ENCODE data around the gene PDX1. TPM values are rescaled to one million over a fixed set of nuclear protein-coding genes. Genes with fewer than 3 reads are reported as not detected.

PDX1 gene
- total and polyA plus RNA-seq, 9 donors = 0.32 to 1.1 TPM; not detected in 7

GRCh38 chr13:27922883-27923612 is 3.2 kb downstream of the PDX1 start:
- H3K36me3 ChIP-seq (ENCODE audit: control insufficient read depth, insufficient read depth, low read length) = no peaks in the 10 kb centered on the region
- 1% methylated on average over 16 of the region's 24 CpGs for WGBS (ENCODE audit: insufficient coverage)
- no peak overlapping the region for H3K4me3 ChIP-seq (ENCODE audit: low read length)
- H3K27me3 ChIP-seq (ENCODE audit: control insufficient read depth, insufficient read depth, low read length) = peaks cover 98% of the 10 kb centered on the region
- H3K9me3 ChIP-seq (replicated peaks; ENCODE audit: control insufficient read depth, low read depth, low read length) = no peaks in the 10 kb centered on the region
- peaks cover 20% of the 10 kb centered on the region for H3K4me1 ChIP-seq (ENCODE audit: control insufficient read depth, insufficient read depth, low read length)
- H3K27ac ChIP-seq (ENCODE audit: low read length) = no peak overlapping the region
- DNase-seq = no peak

GRCh38 chr13:27923794-27924528 is 4.2 kb downstream of the PDX1 start:
- H3K27me3 ChIP-seq (ENCODE audit: control insufficient read depth, insufficient read depth, low read length) = peaks cover 98% of the 10 kb centered on the region
- peaks cover 20% of the 10 kb centered on the region for H3K4me1 ChIP-seq (ENCODE audit: control insufficient read depth, insufficient read depth, low read length)
- 1% methylated on average over 40 of the region's 48 CpGs for WGBS (ENCODE audit: insufficient coverage)
- H3K27ac ChIP-seq (ENCODE audit: low read length) = no peak overlapping the region
- no peaks in the 10 kb centered on the region for H3K9me3 ChIP-seq (replicated peaks; ENCODE audit: control insufficient read depth, low read depth, low read length)
- no peaks in the 10 kb centered on the region for H3K36me3 ChIP-seq (ENCODE audit: control insufficient read depth, insufficient read depth, low read length)
- no peak overlapping the region for H3K4me3 ChIP-seq (ENCODE audit: low read length)
- no peak for DNase-seq

- Histone ChIP-seq H3K27ac (ENCODE audit: low read length) (no peak overlapping the region), H3K9me3 (replicated peaks; ENCODE audit: control insufficient read depth, low read depth, low read length) (no peaks in the 10 kb centered on the region), H3K36me3 (ENCODE audit: control insufficient read depth, insufficient read depth, low read length) (no peaks in the 10 kb centered on the region), H3K4me1 (ENCODE audit: control insufficient read depth, insufficient read depth, low read length) (peaks cover 18% of the 10 kb centered on the region), H3K4me3 (ENCODE audit: low read length) (no peak overlapping the region), H3K27me3 (ENCODE audit: control insufficient read depth, insufficient read depth, low read length) (peaks cover 98% of the 10 kb centered on the region)
- DNase-seq = no peak
- WGBS (ENCODE audit: insufficient coverage) = 1% methylated on average over 38 of the region's 46 CpGs
These were observed 4.8 kb downstream of the PDX1 start for GRCh38 chr13:27924529-27925141.

- Histone ChIP-seq H3K4me1 (ENCODE audit: control insufficient read depth, insufficient read depth, low read length) (peaks cover 13% of the 10 kb centered on the region), H3K27me3 (ENCODE audit: control insufficient read depth, insufficient read depth, low read length) (peaks cover 98% of the 10 kb centered on the region), H3K9me3 (replicated peaks; ENCODE audit: control insufficient read depth, low read depth, low read length) (no peaks in the 10 kb centered on the region), H3K36me3 (ENCODE audit: control insufficient read depth, insufficient read depth, low read length) (no peaks in the 10 kb centered on the region), H3K27ac (ENCODE audit: low read length) (no peak overlapping the region), H3K4me3 (ENCODE audit: low read length) (no peak overlapping the region)
- DNase-seq = no peak
- 16% methylated on average over 7 of the region's 9 CpGs for WGBS (ENCODE audit: insufficient coverage)
These were observed 5.6 kb downstream of the PDX1 start for GRCh38 chr13:27925220-27925991.

- no peak overlapping the region for H3K4me3 ChIP-seq (ENCODE audit: low read length)
- DNase-seq = no peak
- 1% methylated on average over 16 of the region's 35 CpGs for WGBS (ENCODE audit: insufficient coverage)
- no peaks in the 10 kb centered on the region for H3K9me3 ChIP-seq (replicated peaks; ENCODE audit: control insufficient read depth, low read depth, low read length)
- H3K27ac ChIP-seq (ENCODE audit: low read length) = no peak overlapping the region
- H3K4me1 ChIP-seq (ENCODE audit: control insufficient read depth, insufficient read depth, low read length) = no peaks in the 10 kb centered on the region
- no peaks in the 10 kb centered on the region for H3K36me3 ChIP-seq (ENCODE audit: control insufficient read depth, insufficient read depth, low read length)
- H3K27me3 ChIP-seq (ENCODE audit: control insufficient read depth, insufficient read depth, low read length) = peaks cover 92% of the 10 kb centered on the region
These were observed 7.0 kb downstream of the PDX1 start for GRCh38 chr13:27926644-27927434.

GRCh38 chr13:27927444-27928352 is 7.9 kb downstream of the PDX1 start:
- DNase-seq = no peak
- peaks cover 90% of the 10 kb centered on the region for H3K27me3 ChIP-seq (ENCODE audit: control insufficient read depth, insufficient read depth, low read length)
- WGBS (ENCODE audit: insufficient coverage) = 2% methylated on average over 41 of the region's 53 CpGs

GRCh38 chr13:27928353-27928804 is 8.6 kb downstream of the PDX1 start:
- Histone ChIP-seq H3K9me3 (replicated peaks; ENCODE audit: control insufficient read depth, low read depth, low read length) (no peaks in the 10 kb centered on the region), H3K4me1 (ENCODE audit: control insufficient read depth, insufficient read depth, low read length) (no peaks in the 10 kb centered on the region), H3K27me3 (ENCODE audit: control insufficient read depth, insufficient read depth, low read length) (peaks cover 86% of the 10 kb centered on the region), H3K4me3 (ENCODE audit: low read length) (no peak overlapping the region), H3K27ac (ENCODE audit: low read length) (no peak overlapping the region), H3K36me3 (ENCODE audit: control insufficient read depth, insufficient read depth, low read length) (no peaks in the 10 kb centered on the region)
- under 1% methylated on average over 23 of the region's 26 CpGs for WGBS (ENCODE audit: insufficient coverage)
- DNase-seq = no peak

More at GRCh38 chr13:27927444-27928352, 7.9 kb downstream of the PDX1 start:
- Histone ChIP-seq H3K4me3 (ENCODE audit: low read length) (no peak overlapping the region), H3K36me3 (ENCODE audit: control insufficient read depth, insufficient read depth, low read length) (no peaks in the 10 kb centered on the region), H3K9me3 (replicated peaks; ENCODE audit: control insufficient read depth, low read depth, low read length) (no peaks in the 10 kb centered on the region), H3K27ac (ENCODE audit: low read length) (no peak overlapping the region), H3K4me1 (ENCODE audit: control insufficient read depth, insufficient read depth, low read length) (no peaks in the 10 kb centered on the region)

- H3K9me3 ChIP-seq (replicated peaks; ENCODE audit: control insufficient read depth, low read depth, low read length) = no peaks in the 10 kb centered on the region
- H3K4me3 ChIP-seq (ENCODE audit: low read length) = no peak overlapping the region
- H3K27me3 ChIP-seq (ENCODE audit: control insufficient read depth, insufficient read depth, low read length) = peaks cover 86% of the 10 kb centered on the region
- WGBS (ENCODE audit: insufficient coverage) = 0% methylated on average over 23 of the region's 48 CpGs
- no peak overlapping the region for H3K27ac ChIP-seq (ENCODE audit: low read length)
- no peaks in the 10 kb centered on the region for H3K4me1 ChIP-seq (ENCODE audit: control insufficient read depth, insufficient read depth, low read length)
- no peaks in the 10 kb centered on the region for H3K36me3 ChIP-seq (ENCODE audit: control insufficient read depth, insufficient read depth, low read length)
- no peak for DNase-seq
These were observed 9.3 kb downstream of the PDX1 start for GRCh38 chr13:27928805-27929753.
